ENCODE data around the gene WFDC8. TPM values are rescaled to one million over a fixed set of nuclear protein-coding genes. Genes with fewer than 3 reads are reported as not detected.

Gene WFDC8
- polyA plus RNA-seq, 1 of the 3 experiments (the other 2 are of a cell fraction) = not detected

GRCh38 chr20:45527294-45527693 is 51.8 kb downstream of the WFDC8 start:
- no peak for DNase-seq
- POLR2A ChIA-PET = no interaction called here

GRCh38 chr20:45523821-45524220 is 55.3 kb downstream of the WFDC8 start:
- Histone ChIP-seq H3K9me2 (no peaks in the 10 kb centered on the region), H3K4me3 (ENCODE audit: low read depth in 2 of 2, low read length in 1 of 2) (no peak overlapping the region), H3K4me1 (ENCODE audit: control insufficient read depth in 1 of 2, insufficient read depth in 2 of 2, low read depth in 1 of 2, low read length in 1 of 2) (no peaks in the 10 kb centered on the region), H4K20me1 (ENCODE audit: insufficient read depth) (no peaks in the 10 kb centered on the region), H2AFZ (ENCODE audit: low read depth) (no peak overlapping the region), H3K27ac (ENCODE audit: low read depth in 2 of 2, low read length in 1 of 2) (no peak overlapping the region), H3K9me3 (no peaks in the 10 kb centered on the region), H3K4me2 (no peak overlapping the region), H3K27me3 (ENCODE audit: insufficient read depth) (no peaks in the 10 kb centered on the region; the same call in 1 of the 2 replicates), H3F3A (replicated peaks; ENCODE audit: insufficient read depth) (no peaks in the 10 kb centered on the region), H3K9ac (no peak overlapping the region), H3K36me3 (replicated peaks in 1 of 2; ENCODE audit: control insufficient read depth in 1 of 2, insufficient read depth in 2 of 2, low read length in 1 of 2) (no peaks in the 10 kb centered on the region), H3K79me2 (ENCODE audit: insufficient read depth) (no peaks in the 10 kb centered on the region)
- WGBS (ENCODE audit: low lambda C conversion rate) = 2% methylated on average over 1 of the region's 1 CpG
- no peak for DNase-seq
- ChIA-PET CTCF (no interaction called here), POLR2A (no interaction called here)
- TF ChIP-seq ZBTB33 (IDR thresholded peaks at IDR 0.05; ENCODE audit: borderline replicate concordance, low read depth) (no peak), MAX (IDR thresholded peaks at IDR 0.05; ENCODE audit: low read depth) (no peak), NFIC (IDR thresholded peaks at IDR 0.05; ENCODE audit: borderline replicate concordance) (no peak), REST (IDR thresholded peaks at IDR 0.05; ENCODE audit: low read depth, low read length) (no peak), CTCF (IDR thresholded peaks at IDR 0.05) (no peak), MXI1 (IDR thresholded peaks at IDR 0.05; ENCODE audit: low read depth, low read length) (no peak), YY1 (IDR thresholded peaks at IDR 0.05; ENCODE audit: low read depth) (no peak)

More at GRCh38 chr20:45527294-45527693, 51.8 kb downstream of the WFDC8 start:
- Histone ChIP-seq H3K4me1 (ENCODE audit: control insufficient read depth in 1 of 2, insufficient read depth in 2 of 2, low read depth in 1 of 2, low read length in 1 of 2) (no peaks in the 10 kb centered on the region), H3K4me2 (no peak overlapping the region), H3K9me2 (no peaks in the 10 kb centered on the region), H4K20me1 (ENCODE audit: insufficient read depth) (no peaks in the 10 kb centered on the region), H3K27me3 (ENCODE audit: insufficient read depth) (no peaks in the 10 kb centered on the region; the same call in 1 of the 2 replicates), H3K27ac (ENCODE audit: low read depth in 2 of 2, low read length in 1 of 2) (no peak overlapping the region), H3K9ac (no peak overlapping the region), H3K36me3 (replicated peaks in 1 of 2; ENCODE audit: control insufficient read depth in 1 of 2, insufficient read depth in 2 of 2, low read length in 1 of 2) (no peaks in the 10 kb centered on the region), H2AFZ (ENCODE audit: low read depth) (no peak overlapping the region), H3F3A (replicated peaks; ENCODE audit: insufficient read depth) (no peaks in the 10 kb centered on the region), H3K79me2 (ENCODE audit: insufficient read depth) (no peaks in the 10 kb centered on the region), H3K4me3 (ENCODE audit: low read depth in 2 of 2, low read length in 1 of 2) (no peak overlapping the region), H3K9me3 (no peaks in the 10 kb centered on the region)
- WGBS (ENCODE audit: low lambda C conversion rate) = 49% methylated on average over 4 of the region's 4 CpGs
- no peak for TF ChIP-seq USF1 (IDR thresholded peaks at IDR 0.05; ENCODE audit: borderline replicate concordance, low read depth)
- TF ChIP-seq MAX (IDR thresholded peaks at IDR 0.05; ENCODE audit: low read depth) = no peak
- TF ChIP-seq POLR2AphosphoS5 (IDR thresholded peaks at IDR 0.05; ENCODE audit: low read depth, low read length) = no peak
- no peak for TF ChIP-seq SIN3A (IDR thresholded peaks at IDR 0.05; ENCODE audit: borderline replicate concordance, low read depth, low read length)
- TF ChIP-seq FOSL2 (IDR thresholded peaks at IDR 0.05; ENCODE audit: borderline replicate concordance, low read depth) = no peak
- TF ChIP-seq ELF1 (IDR thresholded peaks at IDR 0.05) = no peak
- TF ChIP-seq ZBTB33 (IDR thresholded peaks at IDR 0.05; ENCODE audit: borderline replicate concordance, low read depth) = no peak
- CTCF ChIA-PET = no interaction called here

All from SK-N-SH (cell line).